Hematopoietic multipotent progenitor cell treated with erythropoietin and hydrocortisone succinate and interleukin-3 and kit ligand, for 4 days (in vitro differentiated cells): ENCODE data around the gene BCL2L1.
A peak's percentile ranks its signal among the peaks of the same experiment; 100 is the strongest.
"Not testable (repeated sequence)": the region's sequence is repeated elsewhere in the genome, so short reads cannot be mapped to it uniquely, and the experiment has no call there.

Source experiments
- DNase-seq: peaks from one replicate; pipeline ENCODE4 v3.0.0-alpha.2; 2015

BCL2L1 gene

GRCh38 chr20:31673943-31674463, 48.7 kb downstream of the BCL2L1 start:
- DNase-seq, result peak; percentile 83

DNA sequence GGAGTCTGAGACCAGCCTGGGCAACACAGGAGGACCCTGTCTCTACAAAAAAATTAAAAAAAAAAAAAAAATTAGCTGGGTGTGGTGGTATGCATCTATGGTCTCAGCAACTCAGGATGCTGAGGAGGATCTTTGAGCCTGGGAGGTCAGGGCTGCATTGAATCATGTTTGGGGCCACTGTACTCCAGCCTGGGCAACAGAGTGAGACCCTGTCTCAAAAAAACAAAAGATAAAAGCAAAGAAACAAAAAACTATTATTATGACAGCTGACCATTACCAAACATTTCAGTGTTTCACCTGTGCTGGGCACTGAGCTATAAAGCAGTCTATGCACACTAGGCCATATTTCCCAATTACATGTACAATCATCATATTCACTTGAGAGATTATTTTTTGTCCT, 49.2 kb downstream of the BCL2L1 start:
- DNase-seq, result no peak

DNA sequence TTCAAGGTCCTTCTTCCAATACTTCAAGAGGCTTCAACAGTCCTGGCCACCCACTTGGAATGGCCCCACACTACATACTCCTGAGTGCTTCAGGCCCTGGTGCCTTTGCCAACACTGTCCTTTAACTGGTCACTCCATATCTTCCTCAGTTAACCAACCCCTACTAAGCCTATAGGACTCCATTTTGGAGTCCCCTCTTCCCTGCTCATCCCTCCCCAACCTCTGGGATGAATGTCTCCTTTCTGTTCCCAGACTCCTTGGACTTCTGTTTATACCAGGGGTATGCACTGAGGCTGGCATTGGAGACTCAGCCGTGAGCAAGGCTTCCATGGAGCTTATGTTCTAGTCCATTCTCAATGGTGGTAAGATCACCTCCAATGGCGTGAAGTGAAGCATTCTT, 51.3 kb downstream of the BCL2L1 start:
- DNase-seq, result no peak

GRCh38 chr20:31670371-31671228, 52.1 kb downstream of the BCL2L1 start:
- peak; percentile 88 for DNase-seq

DNA sequence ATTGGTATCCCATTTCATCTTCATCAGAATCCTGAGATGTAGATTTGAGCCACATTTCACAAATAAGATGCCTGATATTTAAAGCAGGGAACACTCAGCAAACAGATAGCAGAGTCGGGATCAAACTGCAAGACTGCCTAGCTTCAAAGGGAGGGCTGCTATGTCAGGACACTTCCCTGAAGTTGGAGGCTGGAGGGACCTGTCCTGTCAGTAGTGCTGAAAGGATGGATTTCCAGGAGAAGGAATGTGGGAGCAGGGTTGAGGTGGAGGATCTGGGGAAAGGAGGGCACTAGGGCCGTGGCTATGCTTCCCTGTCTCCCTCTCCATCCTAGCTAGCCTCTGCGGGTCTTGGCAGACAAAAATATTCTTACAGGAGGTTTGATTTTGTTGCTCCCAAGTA, 52.8 kb downstream of the BCL2L1 start:
- no peak for DNase-seq

GRCh38 chr20:31668944-31669343, 53.7 kb downstream of the BCL2L1 start:
- DNase-seq, result not testable (repeated sequence)

DNA sequence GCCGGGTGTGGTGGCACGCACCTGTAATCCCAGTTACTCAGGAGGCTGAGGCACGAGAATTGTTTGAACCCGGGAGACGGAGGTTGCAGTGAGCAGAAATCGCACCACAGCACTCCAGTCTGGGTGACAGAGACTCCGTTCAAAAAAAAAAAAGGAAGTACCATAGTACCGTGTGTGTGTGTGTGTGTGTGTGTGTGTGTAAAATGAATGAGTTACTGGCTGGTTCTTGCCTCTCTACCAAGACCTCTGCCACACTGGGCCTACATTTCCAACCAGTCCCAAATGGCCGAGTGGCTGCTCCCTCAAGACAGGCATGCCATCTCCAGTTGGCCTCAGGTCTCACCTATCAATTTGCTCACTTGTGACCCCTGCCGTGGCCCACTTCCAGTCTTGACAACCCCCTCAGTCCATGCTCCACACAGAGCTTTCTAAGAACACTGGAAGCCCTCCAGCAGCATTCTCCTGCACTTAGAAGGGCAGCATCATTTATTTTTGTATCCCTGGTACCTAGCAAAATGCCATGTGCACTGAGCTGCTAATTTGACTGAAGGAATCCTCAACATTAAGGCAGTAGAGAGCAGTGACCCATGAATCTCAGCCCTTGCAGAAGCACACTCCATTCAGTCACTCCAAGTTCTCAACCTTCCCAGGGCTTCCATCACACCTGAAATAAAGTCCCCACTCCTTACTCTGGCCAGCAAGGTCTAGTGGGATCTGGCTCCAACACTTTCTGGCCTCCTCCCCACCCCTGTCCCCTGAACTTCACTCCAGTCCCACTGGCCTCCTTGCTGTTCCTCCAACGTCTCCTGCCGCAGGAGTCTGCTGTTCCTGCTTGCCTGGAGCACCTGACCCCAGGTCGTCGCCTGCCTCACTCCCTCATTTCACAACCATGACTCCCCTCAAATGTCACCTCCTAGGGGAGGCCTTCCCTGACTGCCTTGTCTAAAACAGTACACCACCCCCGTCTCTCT, 55.1 kb downstream of the BCL2L1 start:
- DNase-seq, result peak; percentile 84

DNA sequence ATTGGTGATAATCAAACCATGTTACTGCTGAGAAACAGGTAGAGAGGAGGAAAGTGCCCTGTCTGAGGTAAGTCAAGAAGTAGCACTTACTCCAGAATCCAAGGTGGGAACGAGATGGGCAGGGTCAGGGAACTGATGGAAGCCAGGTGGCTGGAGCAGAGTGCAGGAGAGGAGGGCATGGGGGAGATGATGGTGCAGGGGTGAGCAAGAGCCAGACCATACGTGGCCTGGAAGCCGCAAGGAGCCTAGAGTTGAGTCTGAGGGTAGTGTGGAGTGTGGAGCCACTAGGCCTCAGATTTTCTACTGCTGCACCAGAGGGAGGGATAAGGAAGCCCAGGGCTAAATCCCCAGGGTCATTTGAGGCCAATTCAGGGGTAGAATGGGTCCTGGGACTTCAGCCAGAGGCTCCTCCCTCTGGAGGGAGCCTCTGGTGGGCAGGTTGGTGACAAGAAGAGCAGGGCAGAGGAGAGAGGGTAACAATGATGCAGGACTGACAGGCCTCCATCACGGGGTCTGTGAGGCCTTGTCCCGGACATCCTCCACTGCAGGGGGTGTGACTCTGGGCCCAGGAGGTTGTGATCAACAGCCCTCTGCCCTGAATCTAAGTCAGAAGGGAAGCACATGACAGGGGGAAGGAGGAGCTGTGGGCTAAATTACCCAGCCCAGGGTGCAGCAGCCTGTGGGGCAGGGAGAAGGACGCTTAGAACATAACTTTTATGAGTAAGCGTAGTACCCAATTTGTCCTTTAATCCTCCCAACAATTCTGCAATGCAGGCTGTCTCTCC, 56.2 kb downstream of the BCL2L1 start:
- peak; percentile 87 for DNase-seq

DNA sequence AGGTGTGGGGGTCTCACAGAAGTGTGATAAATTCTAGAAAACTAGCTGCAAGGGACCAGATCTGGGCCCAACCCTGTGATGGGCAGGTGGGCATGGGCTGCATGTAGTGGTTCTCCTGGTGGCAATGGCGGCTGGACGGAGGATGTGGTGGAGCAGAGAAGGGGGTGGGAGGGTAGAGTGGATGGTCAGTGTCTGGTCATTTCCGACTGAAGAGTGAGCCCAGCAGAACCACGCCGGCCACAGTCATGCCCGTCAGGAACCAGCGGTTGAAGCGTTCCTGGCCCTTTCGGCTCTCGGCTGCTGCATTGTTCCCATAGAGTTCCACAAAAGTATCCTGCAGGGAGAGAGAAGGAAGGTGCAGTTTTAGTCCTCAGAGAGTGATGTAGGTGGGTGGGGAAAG, 56.9 kb downstream of the BCL2L1 start:
- DNase-seq, result no peak

GRCh38 chr20:31664696-31665354, 57.8 kb downstream of the BCL2L1 start:
- DNase-seq, result no peak

DNA sequence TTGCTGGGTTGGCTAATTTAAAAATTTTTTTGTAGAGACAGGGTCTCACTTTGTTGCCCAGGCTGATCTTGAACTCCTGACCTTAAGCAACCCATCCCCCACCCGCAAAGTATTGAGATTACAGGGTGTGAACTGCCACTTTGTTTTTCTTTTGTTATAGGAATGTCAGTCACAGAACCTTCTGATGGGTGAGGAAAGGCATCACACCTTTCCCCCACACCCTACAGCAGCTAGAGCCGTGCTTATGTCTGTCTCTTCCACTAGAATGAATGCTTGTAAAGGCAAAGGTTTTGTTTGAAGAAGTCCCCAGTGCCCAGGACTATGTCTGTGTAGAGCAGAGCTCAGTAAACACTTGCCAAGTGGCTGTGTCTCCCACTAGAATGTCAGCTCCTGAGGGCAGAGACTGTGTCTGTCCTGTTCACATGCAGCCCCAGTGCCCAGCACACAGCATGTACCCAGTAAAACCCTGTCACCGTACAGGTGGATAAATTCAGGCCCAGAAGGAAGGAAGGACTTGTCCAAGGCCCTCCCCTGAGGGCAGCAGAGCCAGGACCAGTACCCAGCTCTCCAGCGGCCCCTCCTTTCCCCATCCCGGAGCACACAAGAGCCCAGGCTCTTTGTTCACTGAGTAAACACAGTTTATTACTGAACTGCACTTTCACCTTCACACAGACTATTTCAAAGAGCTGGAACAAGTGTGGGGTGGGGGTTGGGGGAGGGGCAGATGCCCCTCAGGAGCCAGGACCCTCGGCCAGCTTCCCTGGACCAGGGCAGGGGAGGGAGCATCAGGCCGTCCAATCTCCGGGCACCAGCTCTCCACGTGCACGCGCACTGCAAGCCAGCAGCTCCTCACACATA, 58.6 kb downstream of the BCL2L1 start:
- DNase-seq, result no peak

DNA sequence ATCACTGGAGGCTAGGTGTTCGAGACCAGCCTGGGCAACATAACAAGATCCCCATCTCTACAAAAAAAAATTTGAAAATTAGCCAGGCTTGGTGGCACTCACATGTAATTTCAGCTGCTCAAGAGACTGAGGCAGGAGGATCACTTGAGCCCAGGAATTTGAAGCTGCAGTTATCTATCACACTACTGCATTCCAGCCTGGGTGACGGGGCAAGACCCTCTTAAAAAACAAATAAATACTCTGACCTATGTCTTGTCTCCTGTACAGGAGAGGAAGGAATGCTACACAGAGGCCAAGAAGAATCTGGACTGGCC, 59.2 kb downstream of the BCL2L1 start:
- no peak for DNase-seq

- no peak for DNase-seq
These were observed 60.3 kb downstream of the BCL2L1 start for GRCh38 chr20:31662372-31662854.

GRCh38 chr20:31661625-31662371, 60.9 kb downstream of the BCL2L1 start:
- DNase-seq, result peak; percentile 89

DNA sequence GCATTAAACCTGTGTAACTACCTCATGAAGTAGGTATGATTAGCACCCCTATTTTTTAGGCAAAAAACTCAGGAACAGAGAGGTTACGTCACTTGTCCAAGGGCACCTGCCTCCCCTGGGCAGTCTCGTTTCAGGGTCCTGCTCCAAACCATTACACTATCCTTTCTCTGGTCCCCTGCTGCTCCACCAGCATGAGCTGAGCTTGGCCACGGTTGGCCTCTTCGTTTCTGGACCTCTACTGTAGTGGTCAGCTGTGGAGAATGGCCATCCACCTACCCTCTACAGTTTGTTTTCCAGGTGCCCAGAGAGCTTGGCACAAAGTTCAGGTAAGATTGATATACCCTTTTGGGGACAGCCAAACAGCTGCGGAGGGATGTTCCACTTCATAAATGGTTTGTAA, 68.1 kb downstream of the BCL2L1 start:
- no peak for DNase-seq

DNA sequence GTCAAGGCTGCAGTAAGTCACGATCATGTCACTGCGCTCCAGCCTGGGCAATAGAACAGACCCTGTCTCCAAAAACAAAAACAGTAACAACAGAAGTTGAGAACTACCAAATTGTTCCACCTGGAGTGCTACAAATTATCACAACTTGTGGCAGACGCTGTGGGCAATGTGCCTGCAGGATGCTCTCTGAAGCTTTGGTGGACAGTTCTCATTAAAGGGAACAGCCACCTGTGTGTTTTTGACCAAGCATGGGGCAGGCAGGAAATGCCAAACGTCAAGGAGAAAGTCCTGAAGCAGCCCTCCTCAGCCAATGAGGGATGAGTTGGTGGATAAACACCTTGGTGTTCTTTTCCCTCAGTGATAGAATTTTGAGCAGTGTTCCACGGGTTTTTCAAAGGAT, 69.1 kb downstream of the BCL2L1 start:
- DNase-seq, result no peak

DNA sequence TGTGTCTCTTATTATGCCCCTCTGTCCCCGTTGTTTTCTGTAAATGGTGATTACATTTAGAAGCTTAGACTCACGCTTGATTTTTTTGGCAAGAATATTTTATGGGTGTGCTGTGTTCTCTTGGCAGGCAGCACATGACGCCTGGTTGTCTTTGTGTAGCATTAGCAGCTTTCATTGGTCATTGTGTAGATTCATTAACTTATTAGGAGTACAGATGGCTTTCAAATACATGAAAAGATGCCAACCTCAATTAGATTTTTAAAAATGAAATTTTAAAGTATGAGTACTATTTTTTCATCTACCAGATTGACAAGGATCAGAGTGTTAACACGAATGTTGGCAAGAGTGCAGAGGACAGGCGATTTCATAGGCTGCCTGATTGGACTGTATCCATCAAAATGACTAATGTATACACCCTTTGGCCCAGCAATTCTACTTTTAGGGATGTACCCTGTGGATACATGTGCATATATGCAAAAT, 69.7 kb downstream of the BCL2L1 start:
- no peak for DNase-seq

DNA sequence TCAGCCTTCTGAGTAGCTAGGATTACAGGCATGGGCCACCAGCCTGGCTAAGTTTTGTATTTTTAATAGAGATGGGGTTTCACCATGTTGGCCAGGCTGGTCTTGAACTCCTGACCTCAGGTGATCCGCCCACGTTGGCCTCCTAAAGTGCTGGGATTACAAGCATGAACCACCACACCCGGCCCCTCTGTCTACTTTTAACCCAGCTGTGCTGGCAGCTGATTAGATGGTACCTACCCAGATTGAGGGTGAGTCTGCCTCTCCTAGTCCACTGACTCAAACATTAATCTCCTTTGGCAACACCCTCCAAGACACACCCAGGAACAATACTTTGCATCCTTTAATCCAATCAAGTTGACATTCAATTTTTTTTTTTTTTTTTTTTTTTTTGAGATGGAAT, 74.6 kb downstream of the BCL2L1 start:
- DNase-seq, result peak; percentile 39

DNA sequence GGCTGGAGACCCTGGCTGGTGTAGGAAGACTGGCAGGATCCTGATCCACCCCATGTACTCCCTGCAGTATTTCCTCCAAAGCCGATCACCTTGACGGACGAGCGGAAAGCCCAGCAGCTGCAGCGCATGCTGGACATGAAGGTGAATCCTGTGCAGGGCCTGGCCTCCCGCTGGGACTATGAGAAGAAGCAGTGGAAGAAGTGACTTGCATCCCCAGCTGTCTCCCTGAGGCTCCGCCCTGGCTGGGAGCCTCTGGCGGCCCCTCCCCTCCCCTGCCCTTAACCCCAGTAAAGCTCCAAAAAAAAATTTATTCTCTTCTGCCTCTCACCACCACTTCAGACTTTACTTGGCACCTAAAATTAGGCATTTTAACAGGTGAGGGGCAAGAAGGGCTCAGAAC, 78.0 kb downstream of the BCL2L1 start:
- DNase-seq, result no peak

- DNase-seq, result no peak
These were observed 79.1 kb downstream of the BCL2L1 start for GRCh38 chr20:31643522-31643921.
